GM06990 (cell line): Measurements from ENCODE around the gene CUEDC1.

Experiments
- DNase-seq: peaks from one replicate; pipeline ENCODE4 v3.0.0-alpha.2; 2011; ENCODE audit not compliant: insufficient read length; ENCODE audit errors: extremely low read depth
- H3K27me3 ChIP-seq: replicated peaks from 2 replicates; pipeline ENCODE4 v1.6.0; 2011; ENCODE audit warnings: low read length; ENCODE audit not compliant: control insufficient read depth, insufficient read depth
- H3K36me3 ChIP-seq: 2 replicates; pipeline ENCODE4 v1.5.1; 2011; ENCODE audit warnings: low read length; ENCODE audit not compliant: control insufficient read depth, insufficient read depth
- H3K4me3 ChIP-seq: replicated peaks from 2 replicates; pipeline ENCODE4 v1.5.1; 2011; ENCODE audit warnings: low read depth, mild to moderate bottlenecking, control low read depth, low read length
- CTCF ChIP-seq: IDR thresholded peaks from 2 replicates; pipeline ENCODE4 v1.5.1; 2011; ENCODE audit warnings: low read length, control low read depth, mild to moderate bottlenecking, inconsistent platforms; ENCODE audit not compliant: insufficient read depth, poor library complexity, severe bottlenecking

Gene CUEDC1

GRCh38 chr17:57864273-57864672 lies 90.9 kb downstream of the CUEDC1 start:
- Histone ChIP-seq H3K36me3 (no peaks in the 10 kb centered on the region), H3K27me3 (no peaks in the 10 kb centered on the region; the same call in 1 of the 2 replicates), H3K4me3 (no peak overlapping the region)
- no peak for DNase-seq
- TF ChIP-seq CTCF, result no peak

GRCh38 chr17:57862694-57863667 lies 92.2 kb downstream of the CUEDC1 start:
- TF ChIP-seq CTCF, result no peak
- H3K36me3 ChIP-seq, result no peaks in the 10 kb centered on the region
- no peaks in the 10 kb centered on the region; the same call in 1 of the 2 replicates for H3K27me3 ChIP-seq
- H3K4me3 ChIP-seq, result no peak overlapping the region
- DNase-seq, result no peak

GRCh38 chr17:57861790-57862693 lies 93.2 kb downstream of the CUEDC1 start:
- DNase-seq, result no peak
- H3K27me3 ChIP-seq, result no peaks in the 10 kb centered on the region; the same call in 1 of the 2 replicates
- no peak overlapping the region; the same call in 1 of the 2 replicates for H3K4me3 ChIP-seq
- no peaks in the 10 kb centered on the region for H3K36me3 ChIP-seq
- TF ChIP-seq CTCF, result no peak

- no peak for DNase-seq
- Histone ChIP-seq H3K36me3 (no peaks in the 10 kb centered on the region), H3K4me3 (peak overlapping the region; percentile 2; the same call in 1 of the 2 replicates), H3K27me3 (no peaks in the 10 kb centered on the region; the same call in 1 of the 2 replicates)
- no peak for TF ChIP-seq CTCF
Observed at GRCh38 chr17:57861000-57861789, 94.0 kb downstream of the CUEDC1 start.

GRCh38 chr17:57860414-57860999 lies 94.7 kb downstream of the CUEDC1 start:
- TF ChIP-seq CTCF, result no peak
- no peaks in the 10 kb centered on the region; the same call in 1 of the 2 replicates for H3K27me3 ChIP-seq
- H3K36me3 ChIP-seq, result no peaks in the 10 kb centered on the region
- DNase-seq, result no peak
- H3K4me3 ChIP-seq, result no peak overlapping the region
